ENCODE data around the gene RAB39A.
A peak's percentile ranks its signal among the peaks of the same experiment; 100 is the strongest.
"Not testable (repeated sequence)": the region's sequence is repeated elsewhere in the genome, so short reads cannot be mapped to it uniquely, and the experiment has no call there.

RAB39A gene

GRCh38 chr11:107927559-107927958 lies 689 bp upstream of the RAB39A start:
- DNase-seq (ENCODE audit: low read depth), result no peak
- peaks cover 21% of the 10 kb centered on the region for H3K27me3 ChIP-seq (replicated peaks; ENCODE audit: control insufficient read depth, insufficient read depth, low read length)
- H3K4me1 ChIP-seq (ENCODE audit: control insufficient read depth, insufficient read depth, low read length), result no peaks in the 10 kb centered on the region
- peak overlapping the region; percentile 63 for H3K4me3 ChIP-seq (ENCODE audit: low read length)
- H3K36me3 ChIP-seq (ENCODE audit: control insufficient read depth, insufficient read depth, low read length, severe bottlenecking), result no peaks in the 10 kb centered on the region
- H3K9ac ChIP-seq (ENCODE audit: low read length), result no peak overlapping the region
- H3K9me3 ChIP-seq (ENCODE audit: control insufficient read depth, low read length), result peaks cover 4% of the 10 kb centered on the region

- H3K4me1 ChIP-seq (ENCODE audit: control insufficient read depth, insufficient read depth, low read length), result no peaks in the 10 kb centered on the region
- no peaks in the 10 kb centered on the region for H3K36me3 ChIP-seq (ENCODE audit: control insufficient read depth, insufficient read depth, low read length, severe bottlenecking)
- peaks cover 21% of the 10 kb centered on the region for H3K27me3 ChIP-seq (replicated peaks; ENCODE audit: control insufficient read depth, insufficient read depth, low read length)
- H3K9me3 ChIP-seq (ENCODE audit: control insufficient read depth, low read length), result no peaks in the 10 kb centered on the region
- DNase-seq (ENCODE audit: low read depth), result no peak
- H3K9ac ChIP-seq (ENCODE audit: low read length), result no peak overlapping the region
- H3K4me3 ChIP-seq (ENCODE audit: low read length), result peak overlapping the region; percentile 66
Measured at GRCh38 chr11:107928767-107929507, 689 bp downstream of the RAB39A start.

- Histone ChIP-seq H3K36me3 (ENCODE audit: control insufficient read depth, insufficient read depth, low read length, severe bottlenecking) (no peaks in the 10 kb centered on the region), H3K4me3 (ENCODE audit: low read length) (no peak overlapping the region), H3K9ac (ENCODE audit: low read length) (no peak overlapping the region), H3K4me1 (ENCODE audit: control insufficient read depth, insufficient read depth, low read length) (no peaks in the 10 kb centered on the region), H3K27me3 (replicated peaks; ENCODE audit: control insufficient read depth, insufficient read depth, low read length) (peaks cover 20% of the 10 kb centered on the region), H3K9me3 (ENCODE audit: control insufficient read depth, low read length) (no peaks in the 10 kb centered on the region)
- no peak for DNase-seq (ENCODE audit: low read depth)
Measured at GRCh38 chr11:107929611-107930200, 1.5 kb downstream of the RAB39A start.

- H3K9me3 ChIP-seq (ENCODE audit: control insufficient read depth, low read length), result no peaks in the 10 kb centered on the region
- H3K4me3 ChIP-seq (ENCODE audit: low read length), result no peak overlapping the region
- no peak overlapping the region for H3K9ac ChIP-seq (ENCODE audit: low read length)
- no peaks in the 10 kb centered on the region for H3K36me3 ChIP-seq (ENCODE audit: control insufficient read depth, insufficient read depth, low read length, severe bottlenecking)
- H3K4me1 ChIP-seq (ENCODE audit: control insufficient read depth, insufficient read depth, low read length), result no peaks in the 10 kb centered on the region
- H3K27me3 ChIP-seq (replicated peaks; ENCODE audit: control insufficient read depth, insufficient read depth, low read length), result peaks cover 17% of the 10 kb centered on the region
- no peak for DNase-seq (ENCODE audit: low read depth)
Measured at GRCh38 chr11:107931206-107931605, 3.0 kb downstream of the RAB39A start.

- Histone ChIP-seq H3K9ac (ENCODE audit: low read length) (no peak overlapping the region), H3K4me3 (ENCODE audit: low read length) (no peak overlapping the region), H3K9me3 (ENCODE audit: control insufficient read depth, low read length) (no peaks in the 10 kb centered on the region), H3K27me3 (replicated peaks; ENCODE audit: control insufficient read depth, insufficient read depth, low read length) (peaks cover 6% of the 10 kb centered on the region), H3K4me1 (ENCODE audit: control insufficient read depth, insufficient read depth, low read length) (no peaks in the 10 kb centered on the region), H3K36me3 (ENCODE audit: control insufficient read depth, insufficient read depth, low read length, severe bottlenecking) (no peaks in the 10 kb centered on the region)
- DNase-seq (ENCODE audit: low read depth), result no peak
Measured at GRCh38 chr11:107947904-107948303, 19.7 kb downstream of the RAB39A start.

GRCh38 chr11:107948328-107948727 lies 20.1 kb downstream of the RAB39A start:
- H3K36me3 ChIP-seq (ENCODE audit: control insufficient read depth, insufficient read depth, low read length, severe bottlenecking); H3K4me1 ChIP-seq (ENCODE audit: control insufficient read depth, insufficient read depth, low read length); H3K9me3 ChIP-seq (ENCODE audit: control insufficient read depth, low read length); DNase-seq (ENCODE audit: low read depth); H3K27me3 ChIP-seq (replicated peaks; ENCODE audit: control insufficient read depth, insufficient read depth, low read length); H3K4me3 ChIP-seq (ENCODE audit: low read length); H3K9ac ChIP-seq (ENCODE audit: low read length): not testable (repeated sequence)

- Histone ChIP-seq H3K4me1 (ENCODE audit: control insufficient read depth, insufficient read depth, low read length) (peaks cover 2% of the 10 kb centered on the region), H3K36me3 (ENCODE audit: control insufficient read depth, insufficient read depth, low read length, severe bottlenecking) (no peaks in the 10 kb centered on the region), H3K9ac (ENCODE audit: low read length) (no peak overlapping the region), H3K27me3 (replicated peaks; ENCODE audit: control insufficient read depth, insufficient read depth, low read length) (peaks cover 12% of the 10 kb centered on the region), H3K9me3 (ENCODE audit: control insufficient read depth, low read length) (no peaks in the 10 kb centered on the region), H3K4me3 (ENCODE audit: low read length) (no peak overlapping the region)
- DNase-seq (ENCODE audit: low read depth), result no peak
Measured at GRCh38 chr11:107951155-107951554, 22.9 kb downstream of the RAB39A start.

- H3K36me3 ChIP-seq (ENCODE audit: control insufficient read depth, insufficient read depth, low read length, severe bottlenecking), result no peaks in the 10 kb centered on the region
Measured at GRCh38 chr11:107953446-107953845, 25.2 kb downstream of the RAB39A start.

GRCh38 chr11:107956543-107956942 lies 28.3 kb downstream of the RAB39A start:
- Histone ChIP-seq H3K36me3 (ENCODE audit: control insufficient read depth, insufficient read depth, low read length, severe bottlenecking) (no peaks in the 10 kb centered on the region), H3K9me3 (ENCODE audit: control insufficient read depth, low read length) (no peaks in the 10 kb centered on the region), H3K27me3 (replicated peaks; ENCODE audit: control insufficient read depth, insufficient read depth, low read length) (peaks cover 11% of the 10 kb centered on the region), H3K4me3 (ENCODE audit: low read length) (peak overlapping the region; percentile 41), H3K4me1 (ENCODE audit: control insufficient read depth, insufficient read depth, low read length) (peaks cover 15% of the 10 kb centered on the region), H3K9ac (ENCODE audit: low read length) (no peak overlapping the region)
- DNase-seq (ENCODE audit: low read depth), result no peak

More at GRCh38 chr11:107953446-107953845, 25.2 kb downstream of the RAB39A start:
- peaks cover 15% of the 10 kb centered on the region for H3K4me1 ChIP-seq (ENCODE audit: control insufficient read depth, insufficient read depth, low read length)
- H3K27me3 ChIP-seq (replicated peaks; ENCODE audit: control insufficient read depth, insufficient read depth, low read length), result peaks cover 11% of the 10 kb centered on the region
- DNase-seq (ENCODE audit: low read depth), result no peak
- no peak overlapping the region for H3K4me3 ChIP-seq (ENCODE audit: low read length)
- H3K9ac ChIP-seq (ENCODE audit: low read length), result no peak overlapping the region
- no peaks in the 10 kb centered on the region for H3K9me3 ChIP-seq (ENCODE audit: control insufficient read depth, low read length)

- H3K36me3 ChIP-seq (ENCODE audit: control insufficient read depth, insufficient read depth, low read length, severe bottlenecking), result no peaks in the 10 kb centered on the region
- peaks cover 18% of the 10 kb centered on the region for H3K4me1 ChIP-seq (ENCODE audit: control insufficient read depth, insufficient read depth, low read length)
- DNase-seq (ENCODE audit: low read depth), result peak; percentile 85
- no peaks in the 10 kb centered on the region for H3K9me3 ChIP-seq (ENCODE audit: control insufficient read depth, low read length)
- peak overlapping the region; percentile 41 for H3K4me3 ChIP-seq (ENCODE audit: low read length)
- no peak overlapping the region for H3K9ac ChIP-seq (ENCODE audit: low read length)
- peaks cover 11% of the 10 kb centered on the region for H3K27me3 ChIP-seq (replicated peaks; ENCODE audit: control insufficient read depth, insufficient read depth, low read length)
Measured at GRCh38 chr11:107957109-107957588, 28.9 kb downstream of the RAB39A start.

- Histone ChIP-seq H3K9me3 (ENCODE audit: control insufficient read depth, low read length) (no peaks in the 10 kb centered on the region), H3K4me3 (ENCODE audit: low read length) (no peak overlapping the region), H3K27me3 (replicated peaks; ENCODE audit: control insufficient read depth, insufficient read depth, low read length) (peaks cover under 1% of the 10 kb centered on the region), H3K4me1 (ENCODE audit: control insufficient read depth, insufficient read depth, low read length) (peaks cover 14% of the 10 kb centered on the region), H3K9ac (ENCODE audit: low read length) (no peak overlapping the region), H3K36me3 (ENCODE audit: control insufficient read depth, insufficient read depth, low read length, severe bottlenecking) (no peaks in the 10 kb centered on the region)
- DNase-seq (ENCODE audit: low read depth), result no peak
Measured at GRCh38 chr11:107961480-107961879, 33.2 kb downstream of the RAB39A start.
